HG02973 (cell line): Measurements from ENCODE around the gene TULP4.

Experiments used
- ATAC-seq: cut with Tn5 transposase; IDR thresholded peaks from one replicate; pipeline ENCODE4 v1.9.1; 2021; ENCODE audit warnings: moderate library complexity; ENCODE audit not compliant: unreplicated experiment

The TULP4 gene

DNA sequence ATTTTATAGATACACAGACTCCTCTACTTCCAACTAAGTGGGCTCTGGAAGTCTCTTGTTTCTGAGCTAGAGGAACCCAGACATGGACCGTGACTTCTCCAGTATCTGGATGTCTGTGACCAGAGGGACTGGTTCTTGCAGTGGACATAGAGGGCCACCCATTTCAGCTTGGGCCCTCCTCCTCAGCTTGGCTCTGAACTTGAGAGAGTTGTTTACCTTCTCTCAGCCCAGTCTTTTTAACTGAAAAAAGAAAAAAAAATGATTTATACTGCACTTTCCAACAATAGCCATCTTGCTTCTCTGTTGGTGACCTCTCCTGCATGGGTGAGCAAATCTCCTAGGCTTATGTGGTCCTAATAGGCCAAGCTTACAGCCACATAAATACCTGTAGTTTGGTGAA is 187.3 kb downstream of the TULP4 start:
- ATAC-seq: no peak

GRCh38 chr6:158500016-158500735 is 187.9 kb downstream of the TULP4 start:
- no peak for ATAC-seq

DNA sequence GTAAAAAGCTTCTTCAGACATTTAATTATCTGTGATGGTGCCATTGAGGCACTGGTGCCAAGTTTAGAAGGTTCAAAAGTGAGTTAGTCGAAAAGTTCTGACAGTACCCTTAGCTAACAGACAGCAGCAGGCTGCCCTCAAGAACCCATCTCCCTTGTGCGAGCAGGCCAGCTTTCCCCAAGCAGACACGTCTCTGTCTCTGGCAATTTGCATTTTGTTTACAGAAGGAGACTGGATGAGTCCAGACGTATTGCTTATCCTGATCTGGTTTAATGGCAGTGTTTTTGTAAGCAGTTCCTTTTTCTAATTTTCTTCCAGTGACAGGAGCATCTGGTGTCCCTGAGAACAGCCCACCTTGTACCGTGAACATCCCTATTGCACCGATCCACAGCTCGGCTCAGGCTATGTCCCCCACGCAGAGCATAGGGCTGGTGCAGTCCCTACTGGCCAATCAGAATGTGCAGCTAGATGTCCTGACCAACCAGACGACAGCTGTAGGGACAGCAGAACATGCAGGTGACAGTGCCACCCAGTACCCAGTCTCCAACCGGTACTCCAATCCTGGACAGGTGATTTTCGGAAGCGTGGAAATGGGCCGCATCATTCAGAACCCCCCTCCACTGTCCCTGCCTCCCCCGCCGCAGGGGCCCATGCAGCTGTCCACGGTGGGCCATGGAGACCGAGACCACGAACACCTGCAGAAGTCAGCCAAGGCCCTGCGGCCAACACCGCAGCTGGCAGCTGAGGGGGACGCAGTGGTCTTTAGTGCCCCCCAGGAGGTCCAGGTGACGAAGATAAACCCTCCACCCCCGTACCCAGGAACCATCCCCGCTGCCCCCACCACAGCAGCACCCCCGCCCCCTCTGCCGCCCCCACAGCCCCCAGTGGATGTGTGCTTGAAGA is 189.3 kb downstream of the TULP4 start:
- no peak for ATAC-seq

GRCh38 chr6:158502263-158502950 is 190.1 kb downstream of the TULP4 start:
- no peak for ATAC-seq

- no peak for ATAC-seq
These were observed 191.0 kb downstream of the TULP4 start for GRCh38 chr6:158503222-158503621.

GRCh38 chr6:158503846-158504245 is 191.6 kb downstream of the TULP4 start:
- no peak for ATAC-seq

- no peak for ATAC-seq
These were observed 192.9 kb downstream of the TULP4 start for GRCh38 chr6:158505194-158505593.

- no peak for ATAC-seq
These were observed 194.3 kb downstream of the TULP4 start for GRCh38 chr6:158506601-158507000.

DNA sequence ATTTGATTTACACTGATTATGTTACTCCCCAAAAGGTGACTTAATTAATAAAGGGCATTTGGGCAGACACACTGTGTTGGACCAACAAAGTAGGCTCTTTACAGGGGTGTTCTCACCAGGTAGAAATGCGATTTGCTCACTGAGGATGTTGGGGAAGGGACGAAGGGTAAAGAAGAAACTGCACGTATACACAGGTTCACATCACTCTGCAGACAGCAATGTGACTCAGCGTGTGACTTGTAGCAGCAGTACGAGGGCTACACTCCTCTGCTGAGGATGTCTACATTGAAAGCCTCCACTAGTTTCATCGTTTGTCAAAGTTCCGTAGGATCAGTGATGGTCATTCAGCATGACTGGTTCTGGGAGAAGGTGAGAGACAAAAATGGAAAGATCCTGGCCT is 194.9 kb downstream of the TULP4 start:
- no peak for ATAC-seq

DNA sequence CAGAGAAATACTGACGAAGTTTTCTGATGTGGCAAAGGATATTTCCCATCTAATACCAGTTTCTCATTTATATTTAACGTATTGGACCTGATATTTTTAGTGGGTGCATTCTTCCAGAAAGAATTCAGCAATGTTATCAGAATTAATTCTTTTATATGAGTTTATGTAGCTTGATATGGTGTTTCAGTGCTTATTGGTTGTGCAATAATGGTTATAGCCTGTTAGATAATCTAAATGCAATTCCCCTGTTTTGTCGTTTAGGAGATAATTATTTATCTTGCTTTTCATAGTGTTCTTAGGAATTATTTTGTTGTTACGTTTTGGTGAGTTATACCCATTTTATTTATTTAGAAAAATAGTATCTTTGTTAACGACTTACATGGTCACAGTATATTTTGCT is 196.2 kb downstream of the TULP4 start:
- no peak for ATAC-seq

- no peak for ATAC-seq
These were observed 197.2 kb downstream of the TULP4 start for GRCh38 chr6:158509465-158509864.

GRCh38 chr6:158512809-158513208 is 200.5 kb downstream of the TULP4 start:
- no peak for ATAC-seq

- ATAC-seq: no peak
These were observed 201.9 kb downstream of the TULP4 start for GRCh38 chr6:158514176-158514575.

- no peak for ATAC-seq
These were observed 202.7 kb downstream of the TULP4 start for GRCh38 chr6:158514991-158515390.

DNA sequence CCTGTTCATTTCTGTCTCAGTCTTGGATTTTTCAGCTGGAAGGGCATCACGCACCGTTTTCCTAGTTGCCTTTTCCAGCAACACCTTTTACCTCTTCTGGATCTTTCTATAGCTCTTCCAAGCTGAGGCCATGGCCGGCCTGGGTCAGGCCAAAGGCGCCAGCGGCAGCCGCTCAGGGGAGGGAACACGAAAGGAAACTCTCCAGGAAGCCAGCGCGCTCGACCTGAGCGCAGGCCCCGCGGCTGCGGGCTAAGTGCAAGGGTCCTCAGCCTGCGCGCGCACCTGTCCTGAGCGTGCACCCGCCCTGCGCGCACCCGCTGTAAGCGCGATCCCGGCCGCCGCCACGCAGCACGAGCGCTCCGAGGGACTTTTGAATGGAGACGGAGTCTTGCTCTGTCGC is 203.8 kb downstream of the TULP4 start:
- no peak for ATAC-seq

DNA sequence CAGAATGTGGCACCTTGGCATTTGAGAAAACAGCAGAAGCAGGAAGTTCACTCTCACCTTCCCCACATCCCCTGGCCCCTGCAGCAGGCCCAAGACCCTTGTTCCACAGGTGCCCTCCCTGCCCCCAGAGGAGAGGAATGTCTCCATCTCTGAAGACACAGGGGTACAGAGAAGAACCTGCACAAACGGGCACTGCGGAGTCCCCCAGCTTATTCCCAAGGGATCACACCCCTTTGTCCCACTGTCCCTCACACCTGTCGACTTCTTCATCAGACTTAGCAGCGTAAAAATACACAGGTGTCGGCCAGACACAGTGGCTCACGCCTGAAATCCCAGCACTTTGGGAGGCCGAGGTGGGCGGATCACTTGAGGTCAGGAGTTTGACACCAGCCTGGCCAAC is 204.8 kb downstream of the TULP4 start:
- no peak for ATAC-seq

GRCh38 chr6:158517581-158517980 is 205.3 kb downstream of the TULP4 start:
- no peak for ATAC-seq

GRCh38 chr6:158518191-158519127 is 206.2 kb downstream of the TULP4 start:
- ATAC-seq: peak; percentile 72

- no peak for ATAC-seq
These were observed 207.0 kb downstream of the TULP4 start for GRCh38 chr6:158519300-158519699.

GRCh38 chr6:158519761-158520160 is 207.5 kb downstream of the TULP4 start:
- no peak for ATAC-seq
